ENCODE results near the gene C3orf52.

The C3orf52 gene

GRCh38 chr3:112085735-112086075 is 484 bp upstream of the C3orf52 start:
- TF ChIP-seq CTCF (IDR thresholded peaks at IDR 0.05; ENCODE audit: insufficient read depth, low read depth, low read length, missing control alignments), result no peak
- no peak for DNase-seq (ENCODE audit: low read depth)
- H3K4me3 ChIP-seq (ENCODE audit: low read depth, low read length), result peak overlapping the region; percentile 71

GRCh38 chr3:112086875-112087524 is 811 bp downstream of the C3orf52 start:
- no peak for TF ChIP-seq CTCF (IDR thresholded peaks at IDR 0.05; ENCODE audit: insufficient read depth, low read depth, low read length, missing control alignments)
- no peak for DNase-seq (ENCODE audit: low read depth)
- peak overlapping the region; percentile 71 for H3K4me3 ChIP-seq (ENCODE audit: low read depth, low read length)

- DNase-seq (ENCODE audit: low read depth), result no peak
- TF ChIP-seq CTCF (IDR thresholded peaks at IDR 0.05; ENCODE audit: insufficient read depth, low read depth, low read length, missing control alignments), result no peak
Measured at GRCh38 chr3:112087746-112088145, 1.6 kb downstream of the C3orf52 start.

GRCh38 chr3:112088944-112089343 is 2.8 kb downstream of the C3orf52 start:
- no peak for DNase-seq (ENCODE audit: low read depth)

More at GRCh38 chr3:112087746-112088145, 1.6 kb downstream of the C3orf52 start:
- no peak overlapping the region for H3K4me3 ChIP-seq (ENCODE audit: low read depth, low read length)

GRCh38 chr3:112089956-112090886 is 4.0 kb downstream of the C3orf52 start:
- DNase-seq (ENCODE audit: low read depth), result no peak

More at GRCh38 chr3:112088944-112089343, 2.8 kb downstream of the C3orf52 start:
- no peak overlapping the region for H3K4me3 ChIP-seq (ENCODE audit: low read depth, low read length)
- TF ChIP-seq CTCF (IDR thresholded peaks at IDR 0.05; ENCODE audit: insufficient read depth, low read depth, low read length, missing control alignments), result no peak

More at GRCh38 chr3:112089956-112090886, 4.0 kb downstream of the C3orf52 start:
- TF ChIP-seq CTCF (IDR thresholded peaks at IDR 0.05; ENCODE audit: insufficient read depth, low read depth, low read length, missing control alignments), result no peak
- H3K4me3 ChIP-seq (ENCODE audit: low read depth, low read length), result no peak overlapping the region

Measured in GM12865 (cell line).